HG03175 (cell line): ENCODE results near the gene UMAD1.

Source experiments
- ATAC-seq: cut with Tn5 transposase; IDR thresholded peaks from one replicate; pipeline ENCODE4 v1.9.1; 2021; ENCODE audit warnings: mild to moderate bottlenecking, moderate library complexity; ENCODE audit not compliant: unreplicated experiment

The UMAD1 gene

GRCh38 chr7:7640221-7641128 is at the start of gene UMAD1:
UMAD1 (plus strand) TSS chr7:7640752; CDS start chr7:7673372, 32,620 bp downstream.
- peak; percentile 97 for ATAC-seq

- no peak for ATAC-seq
These were observed 45.1 kb upstream of the UMAD1 start for GRCh38 chr7:7595451-7595850.

- ATAC-seq = no peak
These were observed 44.4 kb upstream of the UMAD1 start for GRCh38 chr7:7596176-7596575.

- no peak for ATAC-seq
These were observed 33.5 kb upstream of the UMAD1 start for GRCh38 chr7:7607010-7607409.

GRCh38 chr7:7609330-7609729 is 31.2 kb upstream of the UMAD1 start:
- ATAC-seq = no peak

- ATAC-seq = no peak
These were observed 28.0 kb upstream of the UMAD1 start for GRCh38 chr7:7612519-7612918.

GRCh38 chr7:7613210-7613609 is 27.3 kb upstream of the UMAD1 start:
- ATAC-seq = no peak

- no peak for ATAC-seq
These were observed 26.4 kb upstream of the UMAD1 start for GRCh38 chr7:7614018-7614741.

GRCh38 chr7:7617550-7617949 is 23.0 kb upstream of the UMAD1 start:
- no peak for ATAC-seq

- no peak for ATAC-seq
These were observed 22.1 kb upstream of the UMAD1 start for GRCh38 chr7:7618410-7618809.

- ATAC-seq = no peak
These were observed 20.3 kb upstream of the UMAD1 start for GRCh38 chr7:7620236-7620635.

GRCh38 chr7:7620644-7621210 is 19.8 kb upstream of the UMAD1 start:
- no peak for ATAC-seq

- no peak for ATAC-seq
These were observed 12.1 kb upstream of the UMAD1 start for GRCh38 chr7:7628476-7628875.

- no peak for ATAC-seq
These were observed 9.8 kb upstream of the UMAD1 start for GRCh38 chr7:7630626-7631329.

GRCh38 chr7:7639421-7639820 is 1.1 kb upstream of the UMAD1 start:
- ATAC-seq = no peak

GRCh38 chr7:7639847-7640220 is 718 bp upstream of the UMAD1 start:
- ATAC-seq = peak; percentile 6

GRCh38 chr7:7641129-7641663 is 644 bp downstream of the UMAD1 start:
- peak; percentile 22 for ATAC-seq

- no peak for ATAC-seq
These were observed 1.5 kb downstream of the UMAD1 start for GRCh38 chr7:7642081-7642480.

- no peak for ATAC-seq
These were observed 7.0 kb downstream of the UMAD1 start for GRCh38 chr7:7647495-7648036.

GRCh38 chr7:7650682-7651206 is 10.2 kb downstream of the UMAD1 start:
- ATAC-seq = no peak
